HCT116 (cell line): Measurements from ENCODE around the gene PAH. TPM values are rescaled to one million over a fixed set of nuclear protein-coding genes. Genes with fewer than 3 reads are reported as not detected.

Experiments
- ATAC-seq: fragments of 200-7000 bp; cut with Tn5 transposase; 2 replicates; pipeline ENCODE4 v1.9.1; 2020; ENCODE audit warnings: mild to moderate bottlenecking, moderate library complexity
- BruUV-seq: library from RNA; stranded (reverse); fragments of 400-500 nt; replicated peaks from 2 replicates; lab custom pipeline; 2021; lab: Mats Ljungman, UMichigan
- CTCF ChIA-PET: fragments of 300-600 bp; sonication (Branson Sonifier 250); formaldehyde crosslinking; loops from one replicate; lab custom pipeline; 2021; ENCODE audit warnings: antibody characterized with exemption; lab: Charles Lee
- POLR2A ChIA-PET: fragments of 300-600, 350-600 bp; sonication (Branson Sonifier 250); formaldehyde crosslinking; loops from one replicate; lab custom pipeline; 2021; ENCODE audit warnings: antibody characterized with exemption; lab: Charles Lee
- RAD21 ChIA-PET, 2 experiments: fragments of 300-600 bp; sonication (Branson Sonifier 250); formaldehyde crosslinking; loops; one replicate each; lab custom pipeline; 2023; ENCODE audit warnings: low total read pairs in 2 of 2; ENCODE audit not compliant: uncharacterized antibody in 2 of 2, unreplicated experiment in 2 of 2, low non-redundant PET in 1 of 2; lab: Charles Lee
- DNase-seq: peaks from one replicate; pipeline ENCODE4 v3.0.0-alpha.2; 2010; ENCODE audit warnings: low read depth, low spot score
- H2AFZ ChIP-seq: fragments of 200-600 bp; shearing (Covaris generic), sonication (generic); 2 replicates; pipeline ENCODE4 v1.6.1; 2017; ENCODE audit warnings: low read depth, mixed run types, mixed read lengths, antibody characterized with exemption, low read length; ENCODE audit not compliant: poor library complexity, severe bottlenecking
- H3K27ac ChIP-seq: 2 replicates; pipeline ENCODE4 v1.5.1; 2012; ENCODE audit warnings: low read depth, low read length
- H3K27me3 ChIP-seq: fragments of 200-600 bp; sonication (generic); 2 replicates; pipeline ENCODE4 v1.6.1; 2016; ENCODE audit warnings: mixed run types, low read length, mixed read lengths; ENCODE audit not compliant: insufficient read depth
- H3K36me3 ChIP-seq, 2 experiments: fragments of 200-500 bp in 1 of 2; fragments of 200-600 bp in 1 of 2; sonication (Bioruptor generic) in 1 of 2; sonication (generic) in 1 of 2; 2 replicates each; pipeline versions ENCODE4 v1.5.1 to v1.6.1; 2014 to 2016; ENCODE audit warnings: low read length in 2 of 2, inconsistent platforms in 1 of 2, mixed read lengths in 1 of 2, mixed run types in 1 of 2; ENCODE audit not compliant: insufficient read depth in 2 of 2, control insufficient read depth in 1 of 2
- H3K4me1 ChIP-seq, 2 experiments: fragments of 200-600 bp in 1 of 2; sonication (generic) in 1 of 2; 2 replicates each; pipeline versions ENCODE4 v1.5.1 to v1.6.1; 2012 to 2017; ENCODE audit warnings: low read length in 2 of 2, inconsistent platforms in 1 of 2, mild to moderate bottlenecking in 1 of 2, mixed read lengths in 1 of 2, mixed run types in 1 of 2, moderate library complexity in 1 of 2; ENCODE audit not compliant: insufficient read depth in 2 of 2, control insufficient read depth in 1 of 2
- H3K4me2 ChIP-seq: fragments of 200-600 bp; sonication (generic); 2 replicates; pipeline ENCODE4 v1.6.1; 2017; ENCODE audit warnings: mixed run types, low read length, mixed read lengths
- H3K4me3 ChIP-seq, 2 experiments: fragments of 200-600 bp in 1 of 2; sonication (generic) in 1 of 2; replicated peaks in 1 of 2; 2 replicates each; pipeline ENCODE4 v1.5.1; 2011 to 2016; ENCODE audit warnings: low read length in 2 of 2, control low read depth in 1 of 2, low read depth in 1 of 2, mild to moderate bottlenecking in 1 of 2, mixed read lengths in 1 of 2, mixed run types in 1 of 2
- H3K79me2 ChIP-seq: fragments of 200-600 bp; sonication (generic); 2 replicates; pipeline ENCODE4 v1.6.1; 2017; ENCODE audit warnings: mild to moderate bottlenecking, mixed run types, low read length, moderate library complexity, mixed read lengths; ENCODE audit not compliant: insufficient read depth
- H3K9ac ChIP-seq: fragments of 200-600 bp; sonication (generic); 2 replicates; pipeline ENCODE4 v1.6.1; 2016; ENCODE audit warnings: low read length, mixed read lengths
- H3K9me2 ChIP-seq: fragments of 200-600 bp; sonication (generic), shearing (Covaris generic); 2 replicates; pipeline ENCODE4 v1.6.1; 2017; ENCODE audit warnings: mixed run types, mild to moderate bottlenecking, moderate library complexity; ENCODE audit not compliant: insufficient read depth
- H3K9me3 ChIP-seq, 2 experiments: fragments of 200-500 bp in 1 of 2; fragments of 200-600 bp in 1 of 2; sonication (Bioruptor generic) in 1 of 2; sonication (generic) in 1 of 2; 2 replicates each; pipeline ENCODE4 v1.6.1; 2014 to 2017; ENCODE audit warnings: low read length in 2 of 2, mixed read lengths in 2 of 2, inconsistent platforms in 1 of 2, low read depth in 1 of 2, mild to moderate bottlenecking in 1 of 2, mixed run types in 1 of 2, moderate library complexity in 1 of 2; ENCODE audit not compliant: control insufficient read depth in 1 of 2, insufficient read depth in 1 of 2
- H4K20me1 ChIP-seq: fragments of 200-600 bp; sonication (generic), shearing (Covaris generic); 2 replicates; pipeline ENCODE4 v1.6.1; 2017; ENCODE audit warnings: mixed run types, mild to moderate bottlenecking, moderate library complexity; ENCODE audit not compliant: insufficient read depth
- ATF3 ChIP-seq: IDR thresholded peaks from 2 replicates; pipeline ENCODE4 v1.6.1; 2012
- CTCF ChIP-seq, 3 experiments: fragments of 200-600 bp in 1 of 3; sonication (generic) in 1 of 3; IDR thresholded peaks in 2 of 3; conservative IDR thresholded peaks in 1 of 3; 2 replicates each; pipeline ENCODE4 v1.5.1; 2012 to 2017; ENCODE audit warnings: low read depth in 2 of 3, low read length in 2 of 3, antibody characterized with exemption in 1 of 3, borderline replicate concordance in 1 of 3, control low read depth in 1 of 3, mild to moderate bottlenecking in 1 of 3, mixed read lengths in 1 of 3, mixed run types in 1 of 3, moderate library complexity in 1 of 3; ENCODE audit not compliant: insufficient read depth in 1 of 3
- ELF1 ChIP-seq: IDR thresholded peaks from 2 replicates; pipeline ENCODE4 v1.6.1; 2012; ENCODE audit warnings: low read depth, borderline replicate concordance
- EZH2 ChIP-seq: fragments of 200-600 bp; sonication (generic); IDR thresholded peaks from 2 replicates; pipeline ENCODE4 v1.6.1; 2017; ENCODE audit warnings: antibody characterized with exemption, mixed run types
- JUND ChIP-seq: IDR thresholded peaks from 2 replicates; pipeline ENCODE4 v1.6.1; 2012
- MAX ChIP-seq: IDR thresholded peaks from 2 replicates; pipeline ENCODE4 v1.6.1; 2012
- POLR2A ChIP-seq: IDR thresholded peaks from 2 replicates; pipeline ENCODE4 v1.7.0; 2011; ENCODE audit warnings: borderline replicate concordance; ENCODE audit not compliant: insufficient read depth, insufficient read length; ENCODE audit errors: extremely low read depth
- POLR2AphosphoS5 ChIP-seq: IDR thresholded peaks from 2 replicates; pipeline ENCODE4 v1.6.1; 2011; ENCODE audit warnings: mild to moderate bottlenecking, low read depth, low read length, moderate library complexity
- RAD21 ChIP-seq: IDR thresholded peaks from 2 replicates; pipeline ENCODE4 v1.6.1; 2012; ENCODE audit warnings: low read depth, mild to moderate bottlenecking
- SIN3A ChIP-seq: IDR thresholded peaks from 2 replicates; pipeline ENCODE4 v1.6.1; 2012; ENCODE audit warnings: low read depth
- SP1 ChIP-seq: IDR thresholded peaks from 2 replicates; pipeline ENCODE4 v1.6.1; 2012; ENCODE audit warnings: low read depth
- SRF ChIP-seq: IDR thresholded peaks from 2 replicates; pipeline ENCODE4 v1.6.1; 2012; ENCODE audit warnings: low read depth
- TCF7L2 ChIP-seq: IDR thresholded peaks from 2 replicates; pipeline ENCODE4 v1.7.0; 2011; ENCODE audit warnings: borderline replicate concordance, inconsistent platforms; ENCODE audit not compliant: insufficient read depth, insufficient read length; ENCODE audit errors: extremely low read depth
- YY1 ChIP-seq: IDR thresholded peaks from 2 replicates; pipeline ENCODE4 v1.6.1; 2011; ENCODE audit warnings: low read length, low read depth, moderate library complexity, mild to moderate bottlenecking; ENCODE audit not compliant: insufficient replicate concordance; ENCODE audit errors: extremely low read depth
- ZFX ChIP-seq: fragments of 450-650 bp; IDR thresholded peaks from 2 replicates; pipeline ENCODE4 v1.6.1; 2017
- ZNF274 ChIP-seq: fragments of 200-500 bp; sonication (Bioruptor generic); IDR thresholded peaks from 2 replicates; pipeline ENCODE4 v1.6.1; 2014; ENCODE audit warnings: mild to moderate bottlenecking, low read depth, low read length, inconsistent platforms
- intact Hi-C: fragments of 100-400 bp; cut with micrococcal nuclease; formaldehyde crosslinking; loops from 2 replicates; pipeline ENCODE4 v1.10.0; 2022
- total RNA-seq: library from RNA; stranded (reverse); gene quantifications from one replicate; pipeline ENCODE4 v1.2.1, GENCODE V29; 2021; ENCODE audit not compliant: unreplicated experiment

PAH gene
- total RNA-seq, 1 experiment from 2014 or later, result 2.8 TPM

- DNase-seq (no peak), ATAC-seq (no peak)
- Histone ChIP-seq H3K9ac (no peak overlapping the region), H3K4me1 (no peaks in the 10 kb centered on the region), H4K20me1 (no peaks in the 10 kb centered on the region), H3K79me2 (no peaks in the 10 kb centered on the region), H3K27me3 (peaks cover 17% of the 10 kb centered on the region)
- CTCF ChIA-PET, result no interaction called here
- no TSS peak for BruUV-seq
- RAD21 ChIA-PET, result no interaction called here
- TF ChIP-seq ATF3 (no peak), POLR2A (no peak), SIN3A (no peak), MAX (no peak)
- TF ChIP-seq, all 23 proteins: peak for 0
- POLR2A ChIA-PET, result no interaction called here
- no peak overlapping the region for H2AFZ ChIP-seq
- no peak overlapping the region for H3K4me3 ChIP-seq
- no peaks in the 10 kb centered on the region for H3K9me3 ChIP-seq
- H3K36me3 ChIP-seq, result no peaks in the 10 kb centered on the region
- H3K27ac ChIP-seq, result no peak overlapping the region
- no peak overlapping the region for H3K4me2 ChIP-seq
- intact Hi-C loops, result no loop called here
- H3K9me2 ChIP-seq, result no peaks in the 10 kb centered on the region
Observed at GRCh38 chr12:102956738-102957327, 39.8 kb upstream of the PAH start.

GRCh38 chr12:102955926-102956737 lies 39.1 kb upstream of the PAH start:
- no peaks in the 10 kb centered on the region for H4K20me1 ChIP-seq
- no peak for DNase-seq
- H3K4me1 ChIP-seq, result no peaks in the 10 kb centered on the region
- BruUV-seq, result no TSS peak
- no peak overlapping the region for H3K4me3 ChIP-seq
- H3K9me3 ChIP-seq, result no peaks in the 10 kb centered on the region
- no peak overlapping the region for H2AFZ ChIP-seq
- H3K79me2 ChIP-seq, result no peaks in the 10 kb centered on the region
- RAD21 ChIA-PET, result no interaction called here
- no peak overlapping the region for H3K4me2 ChIP-seq
- H3K27me3 ChIP-seq, result peaks cover 19% of the 10 kb centered on the region
- CTCF ChIA-PET, result no interaction called here
- H3K36me3 ChIP-seq, result no peaks in the 10 kb centered on the region
- intact Hi-C loops, result no loop called here
- POLR2A ChIA-PET, result no interaction called here
- H3K27ac ChIP-seq, result no peak overlapping the region
- H3K9ac ChIP-seq, result no peak overlapping the region
- ATAC-seq, result no peak
- H3K9me2 ChIP-seq, result no peaks in the 10 kb centered on the region
- TF ChIP-seq TCF7L2, result no peak
- TF ChIP-seq JUND, result no peak
- no peak for TF ChIP-seq SRF
- no peak for TF ChIP-seq ELF1
- TF ChIP-seq CTCF (IDR thresholded peaks at IDR 0.05 in 2 of 3, conservative IDR thresholded peaks at IDR 0.05 in 1 of 3; ENCODE audit: borderline replicate concordance in 1 of 3, insufficient read depth in 1 of 3, low read depth in 2 of 3, low read length in 2 of 3), result no peak
- no peak for TF ChIP-seq RAD21
- no peak for TF ChIP-seq SP1
- no peak for TF ChIP-seq ZFX
- no peak for TF ChIP-seq MAX
- no peak for TF ChIP-seq YY1
- no peak for TF ChIP-seq ATF3
- no peak for TF ChIP-seq ZNF274
- TF ChIP-seq POLR2AphosphoS5, result no peak
- TF ChIP-seq SIN3A, result no peak
- no peak for TF ChIP-seq EZH2
- no peak for TF ChIP-seq POLR2A
